GM18511 (cell line): ENCODE data around the gene SLC2A13.
A peak's percentile ranks its signal among the peaks of the same experiment; 100 is the strongest.
"Not testable (repeated sequence)": the region's sequence is repeated elsewhere in the genome, so short reads cannot be mapped to it uniquely, and the experiment has no call there.

ENCODE experiments used
- ATAC-seq: cut with Tn5 transposase; IDR thresholded peaks from one replicate; pipeline ENCODE4 v1.9.1; 2021; ENCODE audit warnings: mild to moderate bottlenecking, moderate library complexity; ENCODE audit not compliant: unreplicated experiment

Gene SLC2A13

DNA sequence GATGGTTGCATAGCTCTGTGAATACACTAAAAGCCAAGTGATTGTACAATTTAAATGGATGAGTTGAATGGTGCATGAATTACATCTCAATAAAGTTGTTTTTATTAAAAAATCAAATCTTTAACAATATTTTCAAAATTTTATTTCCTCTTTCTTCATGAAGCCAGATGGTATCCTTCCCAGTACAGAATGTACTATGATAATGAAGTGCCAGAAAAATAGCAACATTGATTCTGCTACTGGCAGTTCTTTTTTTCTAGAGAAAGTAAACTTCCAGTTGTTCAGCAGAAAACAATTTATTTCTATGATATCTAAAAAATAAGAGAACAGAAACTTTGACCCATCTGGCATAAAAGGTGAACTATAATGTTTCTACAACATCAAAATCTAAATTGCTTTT lies 61.5 kb downstream of the SLC2A13 start:
- no peak for ATAC-seq

GRCh38 chr12:40039598-40039997 lies 66.3 kb downstream of the SLC2A13 start:
- no peak for ATAC-seq

GRCh38 chr12:40038619-40039018 lies 67.3 kb downstream of the SLC2A13 start:
- no peak for ATAC-seq

GRCh38 chr12:40034712-40035111 lies 71.2 kb downstream of the SLC2A13 start:
- ATAC-seq, result no peak

DNA sequence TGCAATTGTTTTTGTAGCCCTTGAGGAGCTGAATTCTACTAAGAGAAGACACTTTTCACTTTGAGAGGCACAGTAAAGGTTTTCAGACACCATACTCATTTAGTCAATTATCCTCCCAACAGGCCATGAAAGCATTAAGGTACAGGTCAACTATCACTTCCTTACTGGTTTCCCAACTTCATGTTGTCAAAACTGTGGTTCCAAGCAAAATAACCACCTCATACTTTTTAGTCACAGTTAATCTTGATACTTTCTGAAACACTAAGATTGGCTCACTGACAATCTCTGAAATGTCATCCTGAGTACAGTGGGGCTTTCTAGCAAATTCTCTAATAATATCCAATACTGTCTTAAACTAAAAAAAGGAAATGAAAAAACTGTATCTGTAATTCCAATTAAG lies 71.7 kb downstream of the SLC2A13 start:
- ATAC-seq, result no peak

GRCh38 chr12:40033242-40033630 lies 72.6 kb downstream of the SLC2A13 start:
- no peak for ATAC-seq

DNA sequence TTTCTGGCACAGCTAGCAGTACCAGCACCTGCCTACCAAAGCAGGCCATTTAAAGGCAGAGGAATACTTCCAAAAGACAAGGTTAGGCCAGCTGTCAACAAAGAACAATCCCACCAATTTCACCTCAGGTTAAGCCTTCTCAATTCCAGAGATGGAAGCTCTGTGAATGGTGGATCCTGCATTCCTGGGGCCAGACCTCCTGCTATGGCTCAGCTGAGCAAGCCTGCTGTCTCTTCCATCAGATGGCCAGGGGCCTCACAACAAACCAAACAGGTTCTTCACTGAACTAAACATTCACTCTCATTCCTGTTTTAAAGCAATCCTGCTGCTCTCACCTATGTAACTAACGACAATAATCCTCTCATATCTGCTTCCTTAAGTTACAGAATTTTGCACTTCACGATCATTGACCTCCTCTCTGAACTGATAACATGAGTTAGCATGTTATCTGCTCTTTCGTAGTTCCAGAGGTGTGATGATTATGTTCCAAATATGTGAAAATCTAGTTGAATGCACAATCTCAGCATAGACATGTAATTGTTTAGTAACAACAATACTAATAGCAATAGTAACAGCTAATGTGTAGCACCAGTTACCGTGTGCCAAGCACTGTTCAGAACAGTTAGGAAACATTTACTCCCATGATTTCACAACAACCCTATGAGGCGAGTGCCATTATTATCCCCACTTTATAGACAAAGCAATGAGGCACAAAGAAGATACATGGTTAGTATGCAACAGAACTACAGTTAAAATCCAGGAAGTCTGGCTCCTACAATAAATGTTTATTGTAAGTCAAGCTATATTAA lies 73.2 kb downstream of the SLC2A13 start:
- ATAC-seq, result no peak

DNA sequence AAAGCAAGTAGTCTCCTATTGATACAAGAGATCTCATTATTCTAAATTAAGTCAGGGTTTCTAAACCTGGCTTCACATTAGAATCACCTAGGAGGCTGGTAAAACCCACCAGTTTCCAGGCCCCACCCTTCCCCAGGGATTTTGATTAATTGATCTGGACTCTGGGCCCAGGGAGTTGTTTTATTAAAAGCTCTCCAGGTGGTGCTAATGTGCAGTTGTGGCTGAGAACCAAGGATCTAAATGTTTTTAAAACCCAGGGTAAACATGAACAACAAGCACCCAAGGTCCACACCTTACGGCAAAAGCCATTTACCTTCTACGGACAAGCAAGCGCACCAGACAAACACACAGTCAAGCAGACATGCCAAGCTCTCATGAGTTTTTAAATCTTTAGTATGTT lies 73.9 kb downstream of the SLC2A13 start:
- no peak for ATAC-seq

DNA sequence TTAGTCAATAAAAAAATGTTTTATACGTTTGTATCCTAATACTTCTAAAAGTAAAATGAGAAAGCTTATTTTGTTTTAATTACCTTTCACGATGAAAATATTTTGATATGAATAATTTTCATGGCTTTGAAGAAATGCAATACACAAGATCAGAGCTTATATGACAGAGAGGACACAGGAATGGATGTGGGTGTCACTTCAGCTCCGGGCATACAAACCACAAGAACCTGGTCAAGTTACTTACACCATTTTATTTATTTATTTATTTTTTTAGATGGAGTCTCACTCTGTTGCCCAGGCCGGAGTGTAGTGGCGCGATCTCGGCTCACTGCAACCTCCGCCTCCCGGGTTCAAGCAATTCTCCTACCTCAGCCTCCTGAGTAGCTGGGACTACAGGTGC lies 74.9 kb downstream of the SLC2A13 start:
- ATAC-seq, result not testable (repeated sequence)

DNA sequence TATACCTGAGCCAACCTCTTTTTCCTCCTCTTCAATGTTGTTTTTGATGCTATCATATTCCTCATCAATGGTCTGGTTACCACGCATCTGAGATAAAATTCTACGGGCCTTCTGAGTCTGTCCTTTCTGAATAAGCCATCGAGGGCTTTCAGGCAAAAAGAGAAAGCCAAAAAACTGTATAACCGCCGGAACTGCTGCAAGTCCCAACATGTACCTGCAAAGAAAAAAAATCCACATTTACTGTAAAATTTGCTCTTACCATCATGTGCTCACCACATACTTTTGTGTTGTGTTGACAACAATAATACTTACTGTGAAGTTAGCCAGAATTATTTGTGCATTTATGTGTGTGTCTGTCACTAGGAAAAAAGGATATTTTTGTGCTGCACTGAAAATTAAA lies 77.6 kb downstream of the SLC2A13 start:
- ATAC-seq, result no peak

DNA sequence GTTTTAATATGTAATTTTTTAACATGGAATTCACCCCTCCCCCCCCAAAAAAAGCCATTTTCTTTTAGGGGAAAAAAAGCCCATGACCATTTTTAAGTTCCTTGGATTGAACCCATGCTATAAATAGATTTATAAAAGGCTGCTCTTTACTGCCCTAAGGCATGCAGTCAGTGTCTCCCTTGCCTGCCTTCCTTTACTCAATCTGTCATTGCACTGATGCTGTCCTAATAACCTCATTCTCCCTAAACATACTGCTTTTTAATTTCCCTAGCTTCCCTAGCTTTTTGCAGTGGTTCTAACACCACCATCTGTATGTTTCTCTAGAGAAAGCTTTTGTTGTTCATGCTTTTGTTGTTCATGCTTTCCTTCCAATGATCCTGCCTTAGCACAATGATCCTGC lies 83.0 kb downstream of the SLC2A13 start:
- ATAC-seq, result no peak

GRCh38 chr12:40020261-40020691 lies 85.6 kb downstream of the SLC2A13 start:
- no peak for ATAC-seq

- ATAC-seq, result no peak
Observed at GRCh38 chr12:40017488-40017887, 88.4 kb downstream of the SLC2A13 start.

DNA sequence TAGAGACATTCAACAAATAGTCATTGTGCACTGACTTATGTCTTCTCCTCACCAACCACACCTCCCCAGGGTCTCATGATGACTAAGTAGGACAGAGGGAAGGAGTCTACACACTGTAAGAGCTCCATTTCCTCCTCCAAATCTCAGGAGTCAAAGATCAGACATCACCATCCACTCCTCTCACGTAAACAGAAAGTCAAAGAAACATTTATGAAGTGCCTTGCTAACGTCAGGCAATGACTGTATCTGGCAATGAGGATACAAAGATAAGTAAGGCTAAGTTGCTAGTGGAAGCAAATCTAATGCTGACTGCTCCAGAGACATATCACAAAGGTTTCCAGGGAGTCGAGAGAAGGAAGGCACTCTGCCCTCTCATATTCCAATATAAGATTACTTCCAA lies 88.9 kb downstream of the SLC2A13 start:
- ATAC-seq, result no peak

DNA sequence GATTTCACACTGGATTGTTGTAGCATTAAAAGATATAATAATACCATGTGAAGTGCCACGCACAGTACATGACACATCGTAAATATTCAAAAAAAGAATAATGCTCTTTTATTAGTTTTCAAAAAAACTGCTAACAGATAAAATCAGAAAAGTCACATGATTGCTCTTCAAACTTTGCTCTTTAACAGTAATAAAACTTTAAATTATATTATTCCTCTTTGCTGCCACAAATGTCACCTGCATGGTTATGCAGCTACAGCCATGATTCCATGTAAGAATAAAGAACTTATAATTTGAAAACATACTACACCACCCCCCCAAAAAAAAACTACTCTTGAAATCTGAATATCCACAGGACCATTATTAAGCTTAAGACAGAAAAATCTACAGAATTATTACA lies 90.0 kb downstream of the SLC2A13 start:
- no peak for ATAC-seq

- no peak for ATAC-seq
Observed at GRCh38 chr12:40015345-40015744, 90.5 kb downstream of the SLC2A13 start.

GRCh38 chr12:40013847-40014246 lies 92.0 kb downstream of the SLC2A13 start:
- ATAC-seq, result no peak

GRCh38 chr12:40013292-40013691 lies 92.6 kb downstream of the SLC2A13 start:
- ATAC-seq, result no peak

GRCh38 chr12:40012711-40013110 lies 93.2 kb downstream of the SLC2A13 start:
- ATAC-seq, result no peak

- ATAC-seq, result peak; percentile 34
Observed at GRCh38 chr12:40011775-40012129, 94.1 kb downstream of the SLC2A13 start.

DNA sequence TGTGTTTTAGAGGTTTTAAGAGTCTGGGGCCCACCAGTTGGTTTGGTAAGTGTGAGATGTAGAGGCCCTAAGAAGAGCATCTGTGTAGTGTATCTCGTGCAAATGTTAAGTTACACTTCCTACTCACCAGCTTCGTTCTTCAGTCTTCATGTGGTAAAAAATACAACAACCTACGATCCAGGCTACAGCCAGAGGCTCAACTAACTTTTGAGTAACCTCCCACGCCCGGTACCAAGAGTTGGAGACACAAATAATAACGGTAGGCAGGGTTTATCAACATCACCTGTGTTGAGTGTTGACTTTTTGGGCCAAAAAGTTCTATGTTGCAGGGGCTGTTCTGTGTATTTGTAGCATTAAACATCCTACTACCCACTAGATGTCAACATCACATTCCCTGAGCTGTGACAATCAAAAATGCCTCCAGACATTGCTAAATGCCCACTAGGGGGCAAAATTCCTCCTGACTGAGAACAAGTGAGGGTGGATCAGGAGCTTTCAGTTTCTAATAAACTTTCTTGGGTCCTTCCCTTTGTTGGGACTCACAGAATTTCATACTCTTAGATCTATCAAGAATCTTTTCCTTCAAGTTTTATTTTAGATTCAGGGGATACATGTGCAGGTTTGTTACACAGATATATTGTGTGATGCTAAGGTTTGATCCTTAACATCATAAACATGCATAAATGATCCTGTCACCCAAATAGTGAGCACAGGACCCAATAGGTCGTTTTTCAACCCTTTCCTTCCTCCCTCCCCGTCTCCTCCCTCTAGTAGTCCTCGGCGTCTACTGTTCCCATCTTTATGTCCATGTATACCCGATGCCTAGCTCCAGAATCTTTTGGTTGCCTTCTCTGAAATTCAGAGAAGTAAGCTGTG lies 94.7 kb downstream of the SLC2A13 start:
- ATAC-seq, result peak; percentile 97
